Measurements from ENCODE around the gene MAPK8IP3. TPM values are rescaled to one million over a fixed set of nuclear protein-coding genes. Genes with fewer than 3 reads are reported as not detected.

Gene MAPK8IP3
- total RNA-seq, 1 donor from 2014 or later = 28.5 TPM

DNA sequence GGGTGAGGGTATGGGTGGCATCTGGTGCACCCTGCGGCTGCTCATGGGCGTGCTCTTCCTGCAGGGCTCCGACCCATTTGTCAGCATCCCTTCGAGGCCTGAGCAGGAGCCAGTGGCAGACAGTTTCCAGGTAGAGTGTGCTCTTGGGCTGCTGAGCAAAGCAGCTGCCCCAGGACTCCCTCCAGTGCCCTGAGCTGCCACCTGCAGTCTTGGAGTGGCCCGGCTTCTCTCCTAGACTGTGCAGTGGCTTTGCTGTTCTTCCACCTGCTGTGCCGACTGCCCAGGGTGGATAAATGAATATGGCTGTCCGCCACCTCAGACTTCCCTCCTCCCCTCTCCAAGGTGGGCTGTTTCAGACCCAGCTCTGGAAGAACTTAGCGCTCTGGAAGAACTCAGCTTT lies 38.7 kb upstream of the MAPK8IP3 start:
- H3K79me2 ChIP-seq (ENCODE audit: low read depth) = no peaks in the 10 kb centered on the region
- H3K27me3 ChIP-seq = no peaks in the 10 kb centered on the region
- H3K36me3 Mint-ChIP-seq = peaks cover 33% of the 10 kb centered on the region
- no peak for DNase-seq (ENCODE audit: low spot score)
- TF ChIP-seq, protein P1, sequence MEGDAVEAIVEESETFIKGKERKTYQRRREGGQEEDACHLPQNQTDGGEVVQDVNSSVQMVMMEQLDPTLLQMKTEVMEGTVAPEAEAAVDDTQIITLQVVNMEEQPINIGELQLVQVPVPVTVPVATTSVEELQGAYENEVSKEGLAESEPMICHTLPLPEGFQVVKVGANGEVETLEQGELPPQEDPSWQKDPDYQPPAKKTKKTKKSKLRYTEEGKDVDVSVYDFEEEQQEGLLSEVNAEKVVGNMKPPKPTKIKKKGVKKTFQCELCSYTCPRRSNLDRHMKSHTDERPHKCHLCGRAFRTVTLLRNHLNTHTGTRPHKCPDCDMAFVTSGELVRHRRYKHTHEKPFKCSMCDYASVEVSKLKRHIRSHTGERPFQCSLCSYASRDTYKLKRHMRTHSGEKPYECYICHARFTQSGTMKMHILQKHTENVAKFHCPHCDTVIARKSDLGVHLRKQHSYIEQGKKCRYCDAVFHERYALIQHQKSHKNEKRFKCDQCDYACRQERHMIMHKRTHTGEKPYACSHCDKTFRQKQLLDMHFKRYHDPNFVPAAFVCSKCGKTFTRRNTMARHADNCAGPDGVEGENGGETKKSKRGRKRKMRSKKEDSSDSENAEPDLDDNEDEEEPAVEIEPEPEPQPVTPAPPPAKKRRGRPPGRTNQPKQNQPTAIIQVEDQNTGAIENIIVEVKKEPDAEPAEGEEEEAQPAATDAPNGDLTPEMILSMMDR (IDR thresholded peaks at IDR 0.05) = no peak
- TF ChIP-seq EZH2phosphoT487 (IDR thresholded peaks at IDR 0.05) (no peak), EZH2 (IDR thresholded peaks at IDR 0.05) (no peak)
- no peaks in the 10 kb centered on the region for H3K9me3 ChIP-seq (ENCODE audit: low read depth)
- H2AFZ ChIP-seq (replicated peaks) = no peak overlapping the region
- no peaks in the 10 kb centered on the region for H3K27me3 Mint-ChIP-seq (ENCODE audit: insufficient read depth, low read depth)
- no peak overlapping the region for H3K9ac ChIP-seq
- H3K36me3 ChIP-seq = no peaks in the 10 kb centered on the region
- no peaks in the 10 kb centered on the region for H3K9me3 Mint-ChIP-seq
- no peaks in the 10 kb centered on the region for H3F3A ChIP-seq (ENCODE audit: low read depth)
- H3K4me1 ChIP-seq = no peaks in the 10 kb centered on the region
- no peaks in the 10 kb centered on the region for H3K4me1 Mint-ChIP-seq
- no peak overlapping the region for H3K27ac ChIP-seq
- H3K4me3 Mint-ChIP-seq = no peak overlapping the region
- no peak overlapping the region for H3K4me3 ChIP-seq
- no peak overlapping the region for H3K27ac Mint-ChIP-seq
- H4K20me1 ChIP-seq (ENCODE audit: low read depth) = no peaks in the 10 kb centered on the region
- no peak overlapping the region for H3K4me2 ChIP-seq

DNA sequence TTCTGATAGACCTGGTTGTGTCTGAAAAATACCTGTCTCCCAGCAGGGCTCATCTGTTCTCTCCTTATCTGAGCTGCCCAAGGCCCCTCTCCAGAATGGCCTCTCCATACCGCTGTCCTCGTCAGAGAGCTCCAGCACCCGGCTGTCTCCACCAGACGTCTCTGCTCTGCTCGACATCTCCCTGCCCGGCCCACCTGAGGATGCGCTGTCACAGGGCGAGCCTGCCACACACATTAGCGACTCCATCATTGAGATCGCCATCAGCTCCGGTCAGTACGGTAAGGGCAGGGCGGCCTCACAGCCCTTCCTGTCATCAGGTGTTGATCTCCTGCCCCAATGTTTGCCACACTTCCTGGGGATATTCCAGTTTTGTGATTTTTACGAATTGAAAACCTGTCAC lies 38.1 kb upstream of the MAPK8IP3 start:
- Mint-ChIP-seq H3K4me1 (no peaks in the 10 kb centered on the region), H3K27me3 (ENCODE audit: insufficient read depth, low read depth) (no peaks in the 10 kb centered on the region), H3K4me3 (no peak overlapping the region), H3K36me3 (peaks cover 35% of the 10 kb centered on the region), H3K27ac (no peak overlapping the region), H3K9me3 (no peaks in the 10 kb centered on the region)
- no peak overlapping the region for H3K4me3 ChIP-seq
- no peaks in the 10 kb centered on the region for H3K27me3 ChIP-seq
- no peaks in the 10 kb centered on the region for H3K9me3 ChIP-seq (ENCODE audit: low read depth)
- TF ChIP-seq EZH2 (IDR thresholded peaks at IDR 0.05) = no peak
- TF ChIP-seq EZH2phosphoT487 (IDR thresholded peaks at IDR 0.05) = no peak
- TF ChIP-seq, protein P1 (IDR thresholded peaks at IDR 0.05) = no peak
- H3K4me2 ChIP-seq = no peak overlapping the region
- H3K79me2 ChIP-seq (ENCODE audit: low read depth) = no peaks in the 10 kb centered on the region
- no peak overlapping the region for H2AFZ ChIP-seq (replicated peaks)
- DNase-seq (ENCODE audit: low spot score) = no peak
- no peaks in the 10 kb centered on the region for H3K4me1 ChIP-seq
- no peak overlapping the region for H3K27ac ChIP-seq
- no peak overlapping the region for H3K9ac ChIP-seq
- H3K36me3 ChIP-seq = no peaks in the 10 kb centered on the region
- H3F3A ChIP-seq (ENCODE audit: low read depth) = no peaks in the 10 kb centered on the region
- H4K20me1 ChIP-seq (ENCODE audit: low read depth) = no peaks in the 10 kb centered on the region

DNA sequence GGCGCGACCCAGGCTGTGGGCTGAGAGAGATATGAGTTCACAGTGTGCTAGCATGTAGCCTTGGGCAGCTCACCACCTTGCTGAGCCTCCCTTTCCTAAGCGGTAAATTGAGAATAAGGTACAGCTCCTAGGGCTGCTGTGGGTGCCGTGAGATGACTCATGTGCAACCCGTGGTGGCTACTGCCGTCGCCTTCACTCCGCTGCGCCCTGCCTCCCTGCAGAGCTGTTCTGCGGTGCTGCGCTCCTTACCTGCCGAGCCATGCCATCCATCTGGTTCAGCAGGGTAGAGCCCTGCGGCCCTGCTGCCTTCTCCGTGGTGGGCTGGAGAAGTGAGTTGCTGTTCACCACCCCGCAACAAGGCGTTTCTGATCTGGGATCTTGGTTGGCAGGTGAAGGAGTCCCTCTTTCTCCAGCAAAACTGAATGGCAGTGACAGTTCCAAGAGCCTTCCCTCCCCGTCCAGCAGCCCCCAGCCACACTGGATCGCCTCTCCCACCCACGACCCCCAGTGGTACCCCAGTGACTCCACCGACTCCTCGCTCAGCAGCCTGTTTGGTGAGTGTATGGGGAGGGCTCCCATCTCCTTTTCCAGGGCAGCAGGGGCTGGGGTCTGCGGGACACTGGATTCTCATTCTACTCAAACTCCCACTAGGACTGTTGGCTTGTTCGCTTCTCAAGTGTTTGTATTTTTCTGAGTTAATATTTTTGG lies 37.2 kb upstream of the MAPK8IP3 start:
- DNase-seq (ENCODE audit: low spot score) = no peak
- H3K27ac Mint-ChIP-seq = no peak overlapping the region
- H3K9ac ChIP-seq = no peak overlapping the region
- no peaks in the 10 kb centered on the region for H3K36me3 ChIP-seq
- H3K79me2 ChIP-seq (ENCODE audit: low read depth) = no peaks in the 10 kb centered on the region
- H3K4me1 ChIP-seq = no peaks in the 10 kb centered on the region
- no peak overlapping the region for H3K4me3 ChIP-seq
- H3K4me2 ChIP-seq = no peak overlapping the region
- H3K36me3 Mint-ChIP-seq = peaks cover 41% of the 10 kb centered on the region
- no peaks in the 10 kb centered on the region for H3K27me3 Mint-ChIP-seq (ENCODE audit: insufficient read depth, low read depth)
- H3K9me3 ChIP-seq (ENCODE audit: low read depth) = no peaks in the 10 kb centered on the region
- no peaks in the 10 kb centered on the region for H3F3A ChIP-seq (ENCODE audit: low read depth)
- H3K4me1 Mint-ChIP-seq = no peaks in the 10 kb centered on the region
- H4K20me1 ChIP-seq (ENCODE audit: low read depth) = no peaks in the 10 kb centered on the region
- no peak overlapping the region for H3K27ac ChIP-seq
- no peaks in the 10 kb centered on the region for H3K27me3 ChIP-seq
- H2AFZ ChIP-seq (replicated peaks) = no peak overlapping the region
- no peaks in the 10 kb centered on the region for H3K9me3 Mint-ChIP-seq
- TF ChIP-seq EZH2 (IDR thresholded peaks at IDR 0.05) (no peak), EZH2phosphoT487 (IDR thresholded peaks at IDR 0.05) (no peak)
- TF ChIP-seq, protein P1 (IDR thresholded peaks at IDR 0.05) = no peak
- H3K4me3 Mint-ChIP-seq = no peak overlapping the region

Measured in neural progenitor cell (in vitro differentiated cells).